ENCODE results near the gene STIMATE.

STIMATE gene

DNA sequence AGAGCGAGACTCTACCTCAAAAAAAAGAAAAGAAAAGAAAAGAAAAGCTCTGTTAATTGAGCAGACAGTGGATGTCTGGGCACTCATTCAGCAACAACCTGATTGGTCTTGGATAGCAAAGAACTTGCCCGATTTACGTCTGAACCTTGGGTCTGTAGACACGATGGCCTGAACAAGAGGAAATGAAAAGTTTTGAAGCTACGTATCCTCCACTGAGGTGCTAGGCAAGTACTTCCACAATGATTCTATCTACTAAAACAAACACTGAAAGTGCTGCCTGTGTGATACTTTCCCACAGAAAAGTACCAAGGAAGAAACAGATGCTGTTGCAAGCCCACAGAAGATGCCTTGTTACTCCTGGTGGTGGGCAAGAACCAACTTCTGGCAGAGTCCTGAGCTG is 40.7 kb downstream of the STIMATE start:
- TF ChIP-seq, protein P1, sequence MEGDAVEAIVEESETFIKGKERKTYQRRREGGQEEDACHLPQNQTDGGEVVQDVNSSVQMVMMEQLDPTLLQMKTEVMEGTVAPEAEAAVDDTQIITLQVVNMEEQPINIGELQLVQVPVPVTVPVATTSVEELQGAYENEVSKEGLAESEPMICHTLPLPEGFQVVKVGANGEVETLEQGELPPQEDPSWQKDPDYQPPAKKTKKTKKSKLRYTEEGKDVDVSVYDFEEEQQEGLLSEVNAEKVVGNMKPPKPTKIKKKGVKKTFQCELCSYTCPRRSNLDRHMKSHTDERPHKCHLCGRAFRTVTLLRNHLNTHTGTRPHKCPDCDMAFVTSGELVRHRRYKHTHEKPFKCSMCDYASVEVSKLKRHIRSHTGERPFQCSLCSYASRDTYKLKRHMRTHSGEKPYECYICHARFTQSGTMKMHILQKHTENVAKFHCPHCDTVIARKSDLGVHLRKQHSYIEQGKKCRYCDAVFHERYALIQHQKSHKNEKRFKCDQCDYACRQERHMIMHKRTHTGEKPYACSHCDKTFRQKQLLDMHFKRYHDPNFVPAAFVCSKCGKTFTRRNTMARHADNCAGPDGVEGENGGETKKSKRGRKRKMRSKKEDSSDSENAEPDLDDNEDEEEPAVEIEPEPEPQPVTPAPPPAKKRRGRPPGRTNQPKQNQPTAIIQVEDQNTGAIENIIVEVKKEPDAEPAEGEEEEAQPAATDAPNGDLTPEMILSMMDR (IDR thresholded peaks at IDR 0.05; ENCODE audit: borderline replicate concordance, control extremely low read depth, extremely low read depth, insufficient read depth, missing control alignments), result no peak
- DNase-seq (ENCODE audit: low spot score), result no peak
- in situ Hi-C loops (cut with MboI; ENCODE audit: low sequenced_read_pairs, unreplicated experiment), result no loop called here

DNA sequence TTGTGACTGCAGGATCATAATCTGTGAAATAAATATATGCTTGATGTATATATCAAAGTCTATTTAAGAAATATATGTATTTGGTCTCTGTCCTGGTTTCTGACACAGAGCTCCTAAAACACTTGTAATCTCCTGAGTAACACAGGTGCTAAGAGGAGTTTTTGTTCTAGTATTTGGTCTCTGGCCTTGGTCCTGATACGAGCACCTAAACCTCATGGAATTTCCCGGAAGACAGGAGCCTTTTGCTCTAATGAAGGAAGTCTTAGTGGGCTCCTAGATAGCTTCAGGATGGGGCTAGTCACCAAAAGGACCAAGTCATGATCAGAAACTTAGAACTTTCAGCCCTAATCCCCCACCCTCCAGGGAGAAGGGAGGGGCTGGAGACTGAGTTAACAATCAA is 43.3 kb downstream of the STIMATE start:
- TF ChIP-seq, protein P1 (IDR thresholded peaks at IDR 0.05; ENCODE audit: borderline replicate concordance, control extremely low read depth, extremely low read depth, insufficient read depth, missing control alignments), result no peak
- no peak for DNase-seq (ENCODE audit: low spot score)
- in situ Hi-C loops (cut with MboI; ENCODE audit: low sequenced_read_pairs, unreplicated experiment), result no loop called here

DNA sequence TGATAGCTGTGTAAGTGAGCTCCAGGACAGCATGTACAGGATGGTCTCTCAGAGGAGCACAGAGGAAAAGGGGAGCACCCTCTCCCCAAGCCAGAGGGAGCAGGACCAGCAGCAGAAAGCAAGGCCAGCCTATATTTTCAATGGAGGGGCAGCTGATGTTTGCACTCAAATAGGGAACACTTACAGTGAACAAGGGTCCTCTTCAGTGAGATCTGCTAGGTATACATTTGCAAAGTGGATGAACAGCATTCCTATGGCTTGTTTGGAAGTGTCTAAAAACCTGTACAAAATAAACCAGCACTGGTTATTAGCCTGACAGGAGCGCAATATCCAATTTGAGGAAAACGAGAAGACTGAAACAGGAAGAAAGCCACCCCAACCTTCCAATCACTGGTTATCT is 44.9 kb downstream of the STIMATE start:
- no peak for DNase-seq (ENCODE audit: low spot score)
- in situ Hi-C loops (cut with MboI; ENCODE audit: low sequenced_read_pairs, unreplicated experiment), result no loop called here
- TF ChIP-seq, protein P1 (IDR thresholded peaks at IDR 0.05; ENCODE audit: borderline replicate concordance, control extremely low read depth, extremely low read depth, insufficient read depth, missing control alignments), result no peak

DNA sequence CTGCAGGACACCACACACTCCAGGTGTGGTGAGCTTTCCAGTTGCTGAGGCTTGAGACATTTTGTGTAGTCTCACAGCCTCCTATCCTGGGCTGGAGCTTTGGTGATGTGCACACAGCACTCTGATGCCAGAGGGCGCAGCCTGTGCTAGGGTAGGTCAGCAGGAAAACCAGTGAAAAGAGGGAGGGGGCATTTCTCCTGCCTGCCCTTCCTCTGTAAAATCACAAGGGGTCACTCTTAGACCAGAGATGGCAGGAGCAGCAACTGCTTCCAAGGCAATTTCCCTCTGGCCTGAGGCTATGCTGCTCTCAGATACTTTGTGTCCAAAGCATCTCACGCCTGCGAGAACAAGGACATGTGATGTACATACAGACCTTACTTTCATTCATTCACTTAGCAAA is 46.0 kb downstream of the STIMATE start:
- TF ChIP-seq, protein P1 (IDR thresholded peaks at IDR 0.05; ENCODE audit: borderline replicate concordance, control extremely low read depth, extremely low read depth, insufficient read depth, missing control alignments), result peak; percentile 73
- in situ Hi-C loops (cut with MboI; ENCODE audit: low sequenced_read_pairs, unreplicated experiment), result no loop called here
- DNase-seq (ENCODE audit: low spot score), result peak; percentile 78

DNA sequence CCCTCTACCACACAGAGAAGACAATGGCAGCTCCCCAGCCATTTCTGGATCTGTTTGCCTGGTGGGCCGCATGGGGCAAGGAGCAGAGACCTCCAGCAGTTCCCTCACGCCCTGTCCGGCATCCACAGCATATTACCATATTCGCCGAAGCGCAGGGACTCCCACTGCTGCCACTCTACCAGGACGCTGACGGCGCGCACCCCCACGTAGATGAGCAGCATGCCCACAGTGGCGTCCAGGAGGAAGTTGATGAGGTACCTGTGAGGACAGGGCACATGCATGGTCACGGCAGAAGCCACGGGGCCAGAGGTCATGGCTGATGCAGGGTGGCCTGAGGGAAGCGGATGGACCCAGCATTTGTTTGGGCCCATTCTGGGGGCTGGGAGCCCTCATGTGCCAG is 47.7 kb downstream of the STIMATE start:
- no peak for DNase-seq (ENCODE audit: low spot score)
- TF ChIP-seq, protein P1 (IDR thresholded peaks at IDR 0.05; ENCODE audit: borderline replicate concordance, control extremely low read depth, extremely low read depth, insufficient read depth, missing control alignments), result no peak
- in situ Hi-C loops (cut with MboI; ENCODE audit: low sequenced_read_pairs, unreplicated experiment), result loop anchor here (10.0 kb wide), 1 partner anchor 225 kb away; no protein-coding TSS in a partner anchor

DNA sequence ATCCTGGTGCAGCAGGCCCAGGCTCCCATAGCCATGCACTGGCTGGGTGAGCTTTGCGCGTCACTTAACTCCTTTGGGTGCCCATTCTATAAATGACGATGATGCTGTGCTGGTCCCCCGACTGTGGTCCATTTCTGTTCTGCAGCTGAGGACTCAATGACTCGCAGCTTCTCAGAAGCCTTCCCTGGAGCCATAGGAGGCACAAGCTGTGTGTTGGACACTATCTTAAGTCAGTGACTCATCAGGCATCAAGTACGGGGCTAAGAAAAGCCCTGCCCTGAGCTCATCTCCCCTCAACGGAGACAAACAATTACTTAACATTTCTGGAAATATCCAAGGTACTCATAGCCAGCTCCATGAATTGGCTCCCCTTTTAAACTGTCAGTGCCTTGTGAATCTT is 48.7 kb downstream of the STIMATE start:
- TF ChIP-seq, protein P1 (IDR thresholded peaks at IDR 0.05; ENCODE audit: borderline replicate concordance, control extremely low read depth, extremely low read depth, insufficient read depth, missing control alignments), result no peak
- in situ Hi-C loops (cut with MboI; ENCODE audit: low sequenced_read_pairs, unreplicated experiment), result loop anchor here (10.0 kb wide), 1 partner anchor 226 kb away; no protein-coding TSS in a partner anchor
- DNase-seq (ENCODE audit: low spot score), result no peak

DNA sequence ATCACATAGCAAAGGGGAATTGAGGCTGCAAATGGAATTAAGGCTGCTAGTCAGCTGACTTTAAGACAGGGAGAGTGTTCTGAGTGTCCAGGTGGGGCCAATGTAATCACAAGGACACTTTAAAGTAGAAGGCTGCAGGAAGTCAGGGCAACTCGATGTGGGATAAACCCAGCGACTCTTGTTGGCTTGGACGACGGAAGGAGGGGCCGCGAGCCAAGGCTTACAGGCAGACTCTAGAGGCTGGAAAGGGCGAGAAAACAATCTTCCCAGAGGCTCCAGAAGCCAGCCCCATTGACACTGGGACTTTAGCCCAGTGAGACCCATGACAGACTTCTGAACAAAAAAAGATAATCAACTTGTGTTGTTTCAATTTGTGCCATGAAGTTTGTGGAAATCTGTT is 49.6 kb downstream of the STIMATE start:
- TF ChIP-seq, protein P1 (IDR thresholded peaks at IDR 0.05; ENCODE audit: borderline replicate concordance, control extremely low read depth, extremely low read depth, insufficient read depth, missing control alignments), result no peak
- in situ Hi-C loops (cut with MboI; ENCODE audit: low sequenced_read_pairs, unreplicated experiment), result loop anchor here (10.0 kb wide), 1 partner anchor 227 kb away; no protein-coding TSS in a partner anchor
- no peak for DNase-seq (ENCODE audit: low spot score)
